Ureter (tissue), 1 donor: ENCODE data around the gene ATP9A. TPM values are rescaled to one million over a fixed set of nuclear protein-coding genes. Genes with fewer than 3 reads are reported as not detected.
"Not testable (repeated sequence)": the region's sequence is repeated elsewhere in the genome, so short reads cannot be mapped to it uniquely, and the experiment has no call there.

Experiments used
- DNase-seq: peaks from one replicate; pipeline ENCODE4 v3.0.0-alpha.2; 2020; ENCODE audit warnings: low spot score
- total RNA-seq: library from RNA; stranded (reverse); gene quantifications from one replicate; pipeline ENCODE4 v1.2.4, GENCODE V29; 2023
- donor health status: DM: yes; HTN: yes; CAD: no.

Gene ATP9A
- total RNA-seq, 1 donor from 2014 or later = 64.5 TPM

DNA sequence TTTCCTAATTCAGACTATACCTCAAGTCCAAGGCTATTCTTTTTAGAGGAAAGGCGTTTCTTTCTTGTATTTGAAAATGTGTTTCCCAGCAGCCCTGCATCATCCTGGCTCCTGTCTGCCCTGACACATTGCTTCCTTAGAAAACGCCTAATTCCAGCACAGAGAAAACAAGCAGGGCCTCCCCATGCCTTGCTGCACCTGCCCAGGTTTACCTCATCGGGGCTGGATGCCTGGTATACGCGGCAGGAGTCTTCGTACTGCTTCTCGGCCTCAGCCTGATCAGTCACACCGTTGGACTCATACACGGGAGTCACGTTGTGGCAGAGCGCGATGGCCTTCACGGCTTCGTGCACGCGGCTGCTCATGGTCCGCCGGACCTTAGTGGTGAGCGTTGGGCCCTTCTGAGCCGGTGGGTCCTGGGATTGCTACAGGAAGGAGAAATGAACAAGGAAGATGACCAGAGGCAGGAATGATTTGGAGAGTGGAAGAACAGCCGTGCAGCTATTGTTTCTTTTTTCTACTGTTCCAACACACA is 111.4 kb downstream of the ATP9A start:
- no peak for DNase-seq

DNA sequence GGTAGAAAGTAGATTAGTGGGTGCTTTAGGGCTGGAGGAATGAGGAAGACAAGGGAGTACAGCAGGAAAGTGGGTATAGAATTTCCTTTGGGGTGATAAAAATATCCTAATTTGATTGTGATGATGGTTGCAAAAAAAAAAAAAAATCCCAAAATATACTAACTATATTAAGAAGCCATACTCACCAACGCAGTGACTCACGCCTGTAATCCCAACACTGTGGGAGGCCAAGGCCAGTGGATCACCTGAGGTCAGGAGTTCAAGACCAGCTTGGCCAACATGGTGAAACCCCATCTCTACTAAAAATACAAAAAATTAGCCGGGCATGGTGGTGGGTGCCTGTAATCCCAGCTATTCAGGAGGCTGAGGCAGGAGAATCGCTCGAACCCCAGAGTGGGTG is 112.1 kb downstream of the ATP9A start:
- not testable (repeated sequence) for DNase-seq

DNA sequence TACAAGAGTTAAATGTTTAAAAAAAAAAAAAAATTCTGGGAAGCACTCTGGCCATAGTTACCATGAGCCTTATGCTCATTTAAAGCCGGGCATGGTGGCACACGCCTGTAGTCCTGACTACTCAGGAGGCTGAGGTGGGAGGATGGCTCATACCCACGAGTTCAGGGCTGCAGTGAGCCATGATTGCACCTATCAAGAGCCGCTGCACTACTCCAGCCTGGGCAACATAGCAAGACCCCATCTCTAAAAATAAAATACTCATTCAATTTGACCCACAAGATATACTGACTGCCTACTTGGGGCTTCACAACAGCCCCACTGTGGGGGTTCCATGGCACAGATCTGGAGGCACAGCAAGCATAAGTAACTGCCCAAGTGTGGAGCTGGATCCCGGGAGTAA is 113.7 kb downstream of the ATP9A start:
- DNase-seq = no peak

DNA sequence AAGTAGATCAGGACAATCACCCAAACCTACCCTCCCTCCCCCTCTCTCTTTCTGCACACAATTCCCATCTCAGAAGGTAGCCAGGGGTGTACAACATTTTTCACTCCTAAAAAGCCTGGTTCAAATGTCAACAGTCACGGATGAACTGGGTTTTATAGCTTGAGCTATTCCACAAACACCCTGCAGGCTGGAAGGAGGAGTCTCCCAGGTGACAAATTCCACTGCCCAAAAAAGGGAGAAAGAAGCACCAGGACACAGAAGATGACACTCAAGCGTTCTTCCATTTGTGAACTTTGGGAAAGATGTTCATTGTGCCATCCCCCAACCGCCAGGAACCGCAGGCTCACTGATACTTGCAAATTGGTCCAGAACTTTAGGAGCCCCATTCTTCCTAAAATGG is 114.1 kb downstream of the ATP9A start:
- DNase-seq = no peak

DNA sequence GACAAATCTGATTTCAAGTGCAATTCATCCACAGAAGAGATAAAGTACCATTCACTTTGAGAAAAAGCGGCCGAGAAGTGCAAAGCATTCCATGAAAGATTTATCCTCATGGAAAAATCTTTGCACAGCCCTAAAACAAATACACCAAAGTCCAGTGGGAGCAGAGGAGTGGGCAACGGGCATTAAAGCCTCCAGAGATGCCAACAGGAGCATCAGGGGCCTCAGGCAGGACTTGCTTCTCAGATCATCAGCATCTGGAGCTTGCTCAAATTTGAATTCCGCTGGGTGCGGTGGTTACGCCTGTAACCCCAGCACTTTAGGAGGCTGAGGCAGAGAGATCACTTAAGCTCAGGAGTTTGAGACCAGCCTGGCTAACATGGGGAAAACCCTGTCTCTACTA is 115.0 kb downstream of the ATP9A start:
- no peak for DNase-seq

DNA sequence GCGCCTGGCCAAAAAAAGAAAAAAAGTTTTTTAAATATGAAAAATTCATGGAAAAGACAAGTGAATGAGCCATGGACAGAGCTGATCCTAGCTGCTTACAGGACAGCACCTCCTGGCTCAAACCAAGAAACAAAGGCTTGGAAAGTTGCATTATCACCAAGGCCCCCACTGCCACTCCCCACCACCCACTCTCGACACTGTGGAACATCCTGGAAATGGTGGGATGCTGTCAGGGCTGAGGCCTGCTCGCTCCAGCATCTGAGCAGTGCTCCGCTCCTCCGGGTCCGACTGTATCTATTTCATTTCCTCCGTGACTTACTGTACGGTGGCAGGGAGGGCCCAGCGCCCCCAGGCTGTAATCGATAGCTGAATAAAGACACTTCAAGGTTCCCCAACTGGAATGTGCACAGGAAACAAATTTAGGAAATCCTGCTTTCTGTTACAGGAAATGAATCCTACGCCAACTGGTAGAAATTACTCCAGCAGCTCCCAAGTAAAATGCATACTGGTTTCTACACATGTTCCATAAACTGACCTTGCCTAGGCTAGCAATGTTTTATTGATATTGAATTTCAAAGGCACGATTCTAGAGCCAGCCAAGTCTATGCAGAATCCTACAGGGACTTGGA is 116.2 kb downstream of the ATP9A start:
- DNase-seq = no peak

DNA sequence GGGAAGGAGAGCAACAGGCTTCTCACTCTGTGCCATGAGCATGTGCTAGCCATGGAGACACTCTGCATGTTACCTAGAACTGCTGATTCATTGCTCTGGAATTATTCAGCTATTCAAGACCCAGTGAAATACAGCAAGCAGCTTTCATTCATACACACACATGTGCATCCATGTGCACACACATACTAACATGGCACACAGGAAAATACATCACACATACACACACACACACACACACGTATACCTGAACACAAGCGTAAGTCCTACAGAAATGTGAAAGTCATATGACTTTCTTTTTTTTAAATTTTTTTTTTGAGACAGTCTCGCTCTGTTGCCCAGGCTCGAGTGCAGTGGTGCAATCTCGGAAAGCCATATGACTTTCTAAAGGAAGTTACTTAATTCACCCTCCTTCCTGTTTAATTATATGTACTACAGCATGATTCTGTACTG is 117.5 kb downstream of the ATP9A start:
- no peak for DNase-seq

DNA sequence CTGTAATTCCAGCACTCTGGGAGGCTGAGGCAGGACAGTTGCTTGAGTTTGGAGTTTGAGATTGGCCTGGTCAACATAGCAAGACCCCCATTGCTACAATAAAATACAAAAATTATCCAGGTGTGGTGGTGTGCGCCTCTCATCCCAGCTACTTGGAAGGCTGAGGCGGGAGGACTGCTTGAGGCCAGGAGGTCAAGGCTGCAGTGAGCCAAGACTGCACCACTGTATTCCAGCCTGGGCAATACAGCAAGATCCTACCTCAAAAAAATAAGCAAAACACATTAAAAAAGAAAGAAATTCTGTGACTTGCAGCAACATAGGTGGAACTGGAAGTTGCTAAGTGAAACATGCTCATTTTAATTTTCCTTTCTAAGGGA is 119.6 kb downstream of the ATP9A start:
- no peak for DNase-seq

DNA sequence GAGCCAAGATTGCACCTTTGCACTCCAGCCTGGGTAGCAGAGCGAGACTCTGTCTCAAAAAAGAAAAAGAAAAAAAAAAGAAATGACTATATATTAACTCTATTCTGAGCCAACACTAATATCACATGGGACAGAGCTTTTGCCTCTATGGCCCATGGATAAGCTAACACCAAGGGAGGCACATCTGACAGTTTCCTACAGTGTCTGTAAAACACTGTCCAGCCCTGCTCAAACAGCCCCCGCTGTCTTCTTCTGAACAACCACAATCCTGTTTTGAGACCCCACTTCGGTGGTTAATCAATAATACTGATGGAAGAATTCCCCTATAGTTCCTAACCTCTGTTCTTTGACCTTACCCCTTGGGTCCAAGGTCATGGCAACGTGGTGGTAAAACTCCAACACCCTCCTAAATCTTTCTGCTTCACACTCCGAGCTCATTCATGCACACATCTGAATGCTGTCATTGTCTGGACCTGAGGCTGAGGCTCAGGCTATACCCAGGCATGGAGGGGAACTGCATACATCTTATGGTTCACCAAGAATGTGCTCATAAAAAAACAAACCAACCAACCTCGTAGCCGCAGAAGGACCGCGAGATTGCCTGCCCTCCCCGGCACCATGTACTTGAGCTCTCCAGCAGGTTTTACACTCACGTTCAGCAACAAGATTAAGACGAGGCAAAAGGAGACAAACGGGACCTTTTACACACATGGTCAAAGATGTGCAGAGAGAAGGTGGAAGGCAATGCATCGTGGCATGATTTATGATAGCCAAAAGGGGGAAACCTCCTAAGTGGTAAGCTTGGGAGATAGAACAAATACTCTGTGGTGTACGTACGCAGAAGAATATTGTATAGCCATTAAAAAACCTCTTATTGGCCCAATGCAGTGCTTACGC is 120.3 kb downstream of the ATP9A start:
- DNase-seq = no peak

DNA sequence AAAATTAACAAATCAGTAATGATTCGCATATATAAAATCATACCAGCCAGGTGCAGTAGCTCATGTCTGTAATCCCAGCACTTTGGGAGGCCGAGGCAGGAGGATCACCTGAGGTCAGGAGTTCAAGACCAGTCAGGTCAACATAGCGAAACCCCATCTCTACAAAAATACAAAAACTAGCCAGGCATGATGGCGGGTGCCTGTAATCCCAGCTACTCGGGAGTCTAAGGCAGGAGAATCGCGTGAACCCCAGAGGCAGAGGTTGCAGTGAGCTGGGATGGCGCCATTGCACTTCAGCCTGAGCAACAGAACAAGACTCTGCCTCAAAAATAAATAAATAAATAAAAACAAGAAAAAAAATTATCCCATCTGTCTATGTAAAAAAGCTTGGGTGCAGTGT is 124.4 kb downstream of the ATP9A start:
- DNase-seq = not testable (repeated sequence)

DNA sequence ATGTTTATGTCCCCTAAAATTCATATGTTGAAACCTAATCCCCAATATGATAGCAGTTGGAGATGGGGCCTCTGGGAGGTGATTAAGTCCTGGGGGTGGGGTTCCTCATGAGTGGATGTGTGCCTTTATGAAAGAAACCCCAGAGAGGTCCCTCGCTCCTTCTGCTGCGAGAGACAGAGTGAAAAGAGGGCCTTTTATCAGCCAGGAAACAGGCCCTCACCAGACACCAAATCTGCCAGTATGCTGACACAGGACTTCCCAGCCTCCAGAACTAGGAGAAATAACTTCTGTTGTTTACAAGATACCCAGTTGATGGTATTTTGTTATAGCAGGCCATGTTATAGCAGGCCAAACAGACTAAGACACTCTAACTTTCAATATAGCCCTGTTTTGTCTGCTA is 124.8 kb downstream of the ATP9A start:
- no peak for DNase-seq

DNA sequence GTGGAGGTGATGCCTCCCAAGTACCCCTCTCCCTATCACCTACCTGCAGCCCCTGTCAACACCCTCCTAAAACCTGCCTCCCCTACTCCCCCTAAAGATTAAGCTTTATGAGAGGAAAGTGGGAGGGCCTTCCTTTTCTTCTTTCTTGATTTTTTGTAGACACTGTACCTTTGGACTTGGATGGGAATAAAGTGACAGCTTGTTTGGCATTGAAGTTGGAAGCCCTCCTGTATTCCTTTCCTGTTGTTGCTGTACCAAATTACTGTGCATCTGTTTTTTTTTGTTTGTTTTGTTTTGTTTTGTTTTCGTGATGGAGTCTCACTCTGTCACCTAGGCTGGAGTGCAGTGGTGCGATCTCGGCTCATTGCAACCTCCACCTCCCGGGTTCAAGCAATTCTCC is 126.3 kb downstream of the ATP9A start:
- DNase-seq = no peak

DNA sequence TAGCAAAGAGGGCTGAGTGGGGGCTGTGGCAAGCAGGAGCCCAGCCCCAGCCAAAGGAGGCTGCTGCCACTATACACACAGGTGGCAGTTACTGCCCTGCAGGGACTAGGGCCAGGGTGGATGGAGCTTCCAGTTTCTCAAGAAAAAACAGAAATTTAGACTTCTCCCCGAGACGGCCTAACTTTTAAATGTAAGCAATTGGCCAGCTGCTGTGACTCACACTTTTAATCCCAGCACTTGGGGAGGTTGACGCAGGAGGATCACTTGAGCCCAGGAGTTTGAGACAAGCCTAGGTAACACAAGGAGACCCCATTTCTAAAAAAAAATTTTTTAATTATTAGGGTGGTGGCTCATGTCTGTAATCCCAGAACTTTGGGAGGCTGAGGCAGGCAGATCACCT is 127.4 kb downstream of the ATP9A start:
- DNase-seq = no peak

DNA sequence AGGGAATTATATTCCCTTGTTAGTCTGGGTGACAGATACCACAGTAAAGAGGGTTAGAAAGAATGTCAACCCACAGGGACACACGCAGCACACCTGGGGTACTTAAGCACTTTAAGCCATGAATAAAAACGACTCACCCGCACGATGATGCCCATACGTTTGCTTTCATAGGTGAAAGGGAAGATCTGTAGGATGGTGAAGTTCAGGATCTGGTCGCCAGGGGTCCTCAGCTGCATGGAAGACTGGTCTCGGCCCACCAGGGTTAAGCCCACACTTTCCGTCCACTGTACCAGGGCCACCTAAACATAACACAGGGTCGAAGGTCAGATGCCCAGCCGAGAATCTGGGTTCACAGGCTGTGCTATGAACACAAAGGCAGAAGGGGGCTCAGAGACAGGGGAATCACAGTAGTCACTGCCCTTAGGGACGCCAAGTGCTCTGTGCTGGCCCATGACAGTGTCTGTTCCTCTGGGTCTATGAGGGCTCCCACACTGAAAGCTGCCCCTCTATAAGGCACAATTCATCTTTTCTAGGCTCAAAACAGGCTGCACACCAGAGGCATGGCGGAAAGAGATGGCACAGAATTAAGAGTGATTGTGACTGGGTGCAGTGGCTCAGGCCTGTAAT is 128.9 kb downstream of the ATP9A start:
- no peak for DNase-seq

DNA sequence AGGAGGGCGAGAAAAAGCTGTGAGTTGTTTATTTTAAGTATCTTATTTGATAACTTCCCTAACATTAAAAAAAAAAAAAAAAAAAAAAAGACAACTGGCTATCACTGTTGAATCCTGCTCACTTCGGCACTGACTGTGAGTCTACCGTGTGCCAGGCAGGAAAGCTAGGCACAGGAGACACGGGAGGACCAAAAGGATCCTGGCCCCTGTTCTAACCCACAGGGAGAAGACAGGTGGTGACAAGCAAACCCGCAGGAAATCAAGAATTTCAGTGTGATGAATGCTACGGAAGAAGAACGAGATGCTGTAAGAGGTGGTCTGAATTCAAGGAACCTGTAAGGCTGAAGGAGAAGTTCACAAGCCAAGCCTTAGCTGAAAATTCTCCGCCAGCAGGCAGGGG is 130.9 kb downstream of the ATP9A start:
- DNase-seq = no peak

DNA sequence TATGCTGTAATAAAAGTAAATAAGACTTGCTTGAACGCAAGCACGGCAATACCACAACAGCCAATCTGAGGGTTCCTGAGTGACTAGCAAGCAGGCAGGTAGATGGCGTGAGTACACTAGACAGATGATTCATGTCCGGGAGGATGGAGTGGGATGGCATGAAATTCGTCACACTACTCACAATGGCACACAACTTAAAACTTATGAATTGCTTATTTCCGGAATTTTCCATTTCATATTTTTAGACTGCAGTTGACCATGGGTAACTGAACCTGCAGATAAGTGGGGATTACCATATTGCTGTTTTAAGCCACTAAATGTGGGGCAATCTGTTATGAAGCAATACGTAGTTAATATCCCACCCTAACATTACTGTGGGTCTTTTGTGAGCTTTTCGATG is 132.1 kb downstream of the ATP9A start:
- DNase-seq = no peak

DNA sequence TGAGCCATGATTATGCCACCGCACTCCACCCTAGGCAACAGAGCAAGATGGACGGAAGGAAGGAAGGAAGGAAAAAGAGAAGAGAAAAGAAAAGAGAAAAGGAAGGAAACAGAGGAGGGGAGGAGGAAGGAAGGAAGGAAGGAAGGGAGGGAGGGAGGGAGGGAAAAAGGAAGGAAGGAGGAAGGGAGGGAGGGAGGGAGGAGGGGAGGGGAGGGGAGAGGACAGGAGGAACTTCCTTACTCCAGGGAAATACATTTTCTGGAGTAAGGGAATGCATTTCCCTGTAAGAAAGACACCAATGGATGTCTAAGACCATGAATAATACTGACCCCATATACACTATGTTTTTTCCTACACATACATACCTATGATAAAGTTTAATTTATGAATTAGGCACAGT is 132.5 kb downstream of the ATP9A start:
- DNase-seq = no peak

DNA sequence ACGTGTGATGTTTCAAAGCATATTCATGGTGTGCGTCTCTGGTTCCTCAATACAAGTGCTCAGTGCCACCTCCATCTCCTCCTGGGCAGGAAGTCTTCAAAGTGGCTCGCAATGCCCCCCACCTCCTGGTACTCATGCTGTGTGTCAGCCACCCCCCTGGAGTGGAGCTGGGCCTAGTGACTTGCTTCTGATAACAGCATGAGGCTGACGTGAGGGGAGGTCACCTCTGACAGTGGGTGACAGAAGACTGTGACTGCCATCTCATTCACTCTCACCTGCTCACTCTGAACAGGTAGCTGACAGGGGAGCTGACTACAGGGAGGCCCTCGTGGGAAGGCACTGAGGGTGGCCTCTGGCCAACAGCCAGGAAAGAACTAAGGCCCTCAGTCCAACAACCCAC is 133.3 kb downstream of the ATP9A start:
- DNase-seq = no peak

DNA sequence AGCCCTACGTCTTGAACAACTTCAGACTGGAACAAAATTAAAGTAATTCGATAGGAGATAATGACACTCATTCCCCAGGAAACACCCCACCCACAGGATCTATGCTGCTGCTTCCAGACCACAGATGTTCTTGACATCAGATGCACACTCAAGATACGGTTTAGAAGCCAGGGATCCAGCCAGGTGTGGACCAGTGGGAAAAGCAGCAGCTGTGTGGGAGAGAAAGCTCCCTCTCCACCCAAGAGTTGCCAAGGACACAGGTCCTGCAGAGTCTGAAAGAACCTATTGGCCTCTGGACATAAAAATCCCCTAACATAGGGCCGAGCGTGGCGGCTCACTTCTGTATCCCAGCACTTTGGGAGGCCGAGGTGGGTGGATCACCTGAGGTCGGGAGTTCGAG is 133.9 kb downstream of the ATP9A start:
- no peak for DNase-seq

DNA sequence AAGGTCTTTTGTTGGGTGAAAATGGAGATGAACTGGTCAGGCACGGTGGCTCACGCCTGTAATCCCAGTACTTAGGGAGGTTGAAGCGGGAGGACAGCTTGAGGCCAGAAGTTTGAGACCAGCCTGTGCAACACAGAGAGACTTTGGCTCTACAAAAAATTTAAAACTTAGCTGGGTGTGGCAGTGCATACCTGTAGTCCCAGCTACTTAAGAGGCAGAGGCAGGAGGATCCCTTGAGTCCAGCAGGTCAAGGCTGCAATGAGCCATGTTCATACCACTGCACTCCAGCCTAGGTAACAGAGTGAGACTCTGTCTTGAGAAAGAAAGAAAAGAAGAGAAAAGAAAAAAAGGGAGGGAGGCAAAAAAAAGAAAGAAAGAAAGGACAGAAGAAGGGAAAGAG is 134.8 kb downstream of the ATP9A start:
- DNase-seq = no peak

DNA sequence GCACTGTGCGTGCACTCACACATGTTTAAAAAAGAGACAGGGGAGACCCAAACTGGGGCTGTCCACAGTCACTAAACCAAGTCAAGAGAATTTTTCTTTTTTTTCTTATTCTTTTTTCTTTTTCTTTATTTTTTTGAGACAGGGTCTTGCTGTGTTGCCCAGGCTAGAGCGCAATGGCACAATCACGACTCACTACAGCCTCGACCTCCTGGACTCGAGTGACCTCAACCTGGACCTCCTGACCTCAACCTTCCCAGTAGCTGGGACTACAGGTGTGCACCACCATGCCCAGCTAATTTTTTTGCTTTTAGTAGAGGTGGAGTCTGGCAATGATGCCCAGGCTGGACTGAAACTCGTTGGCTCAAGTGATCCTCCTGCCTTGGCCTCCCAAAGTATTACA is 136.2 kb downstream of the ATP9A start:
- no peak for DNase-seq
